HG02623 (cell line): ENCODE data around the gene SESN1.
"Not testable (repeated sequence)": the region's sequence is repeated elsewhere in the genome, so short reads cannot be mapped to it uniquely, and the experiment has no call there.

Experiments
- ATAC-seq: cut with Tn5 transposase; IDR thresholded peaks from one replicate; pipeline ENCODE4 v1.9.1; 2021; ENCODE audit warnings: moderate library complexity; ENCODE audit not compliant: unreplicated experiment

Gene SESN1

DNA sequence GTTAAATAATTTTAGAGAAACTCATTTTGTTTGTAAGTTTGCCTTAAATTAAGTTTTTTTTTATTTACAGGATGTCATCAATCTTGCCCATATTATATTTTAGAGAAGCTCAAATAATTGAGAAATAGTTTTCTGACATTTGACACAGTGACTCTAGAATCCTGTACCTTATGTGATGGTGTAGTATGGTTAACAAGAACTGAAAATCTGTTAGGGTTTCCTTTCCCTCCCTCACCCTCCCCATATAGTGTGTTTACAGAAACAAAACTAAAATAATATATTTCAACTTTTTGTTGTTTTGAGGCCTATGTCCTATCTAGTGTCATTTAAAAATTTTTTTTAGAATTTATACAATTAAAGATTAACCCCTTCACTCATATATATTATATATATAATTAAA lies 91.8 kb downstream of the SESN1 start:
- no peak for ATAC-seq

- ATAC-seq, result no peak
These were observed 92.5 kb downstream of the SESN1 start for GRCh38 chr6:109002051-109002697.

DNA sequence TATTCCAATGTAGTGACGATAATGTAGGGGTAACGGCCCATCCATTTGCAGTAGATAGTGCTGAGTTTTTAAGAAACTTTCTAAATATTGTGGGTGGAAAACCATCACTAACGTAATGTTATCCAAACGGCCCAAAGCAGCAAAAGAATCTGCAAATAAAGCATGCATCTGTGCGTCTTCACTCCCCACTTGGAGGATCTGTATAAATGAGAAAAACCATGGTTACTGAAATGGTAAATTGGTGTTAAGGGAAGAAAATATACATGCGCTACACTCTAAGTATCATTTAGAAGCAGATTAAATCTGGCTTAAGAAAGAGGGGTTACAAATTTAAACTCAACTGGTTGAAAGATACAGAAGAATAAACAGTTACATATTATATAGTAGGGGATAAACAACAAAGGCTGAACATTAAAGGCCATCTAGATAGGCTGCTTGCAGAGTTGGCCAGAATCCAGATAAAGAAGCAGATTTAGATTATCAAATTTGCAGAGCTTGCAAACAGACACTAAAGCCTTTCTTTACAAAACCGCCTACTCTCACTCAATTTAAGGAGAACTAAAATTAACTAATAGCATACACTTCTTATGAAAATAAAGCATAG lies 93.3 kb downstream of the SESN1 start:
- ATAC-seq, result no peak

- no peak for ATAC-seq
These were observed 94.4 kb downstream of the SESN1 start for GRCh38 chr6:109000289-109000688.

DNA sequence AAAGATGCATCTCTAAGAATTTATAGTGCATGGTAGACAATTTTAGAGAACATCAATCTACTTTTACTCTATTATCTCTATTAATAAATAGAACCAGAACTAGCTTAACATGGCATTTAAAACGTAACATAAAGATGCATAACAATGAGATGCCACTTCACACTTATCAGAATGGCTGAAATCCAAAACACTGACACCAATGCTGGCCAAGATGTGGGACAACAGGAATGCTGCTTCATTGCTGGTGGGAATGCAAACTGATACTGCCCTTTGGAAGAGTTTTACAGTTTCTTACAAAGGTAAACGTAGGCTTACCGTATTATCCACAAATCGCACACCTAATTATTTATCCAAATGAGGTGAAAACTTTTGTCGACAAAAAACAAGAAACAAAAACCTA lies 95.2 kb downstream of the SESN1 start:
- ATAC-seq, result no peak

DNA sequence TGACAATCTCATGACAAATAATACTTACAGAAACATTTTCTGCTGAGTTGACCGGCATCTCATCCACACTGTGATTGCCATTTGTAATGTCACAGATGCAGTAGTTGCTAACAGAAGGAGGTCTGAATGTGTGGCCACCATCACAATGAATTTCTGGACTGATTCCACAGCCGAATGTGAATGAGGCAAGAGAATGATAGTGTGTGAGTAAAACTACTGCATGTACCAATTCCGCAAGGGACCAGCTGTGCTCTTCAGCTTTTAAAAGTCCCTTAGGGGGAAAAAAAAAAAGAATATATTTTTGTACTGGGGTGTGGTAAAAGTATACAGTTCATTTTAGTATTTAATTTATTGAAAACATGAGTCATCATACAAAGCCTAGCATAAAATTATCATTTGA lies 96.2 kb downstream of the SESN1 start:
- no peak for ATAC-seq

- ATAC-seq, result no peak
These were observed 98.4 kb downstream of the SESN1 start for GRCh38 chr6:108996208-108996607.

- ATAC-seq, result no peak
These were observed 99.3 kb downstream of the SESN1 start for GRCh38 chr6:108995296-108995695.

DNA sequence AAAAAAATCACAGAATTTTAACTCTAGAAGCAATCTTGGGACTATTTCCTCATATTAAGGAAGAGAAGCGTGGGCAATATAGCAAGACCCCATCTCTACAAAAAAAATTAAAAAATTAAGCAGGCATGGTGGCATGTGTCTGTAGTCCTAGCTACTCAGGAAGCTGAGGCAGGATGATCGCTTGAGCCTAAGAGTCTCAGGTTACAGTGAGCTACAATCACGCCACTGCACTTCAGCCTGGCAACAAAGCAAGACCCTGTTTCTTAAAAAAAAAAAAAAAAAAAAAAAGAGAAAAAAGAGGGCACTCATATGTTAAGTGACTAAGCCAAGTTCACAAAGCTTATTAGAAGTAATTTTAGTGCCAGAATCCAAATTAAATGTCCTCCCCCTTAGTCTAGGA lies 100.8 kb downstream of the SESN1 start:
- no peak for ATAC-seq

DNA sequence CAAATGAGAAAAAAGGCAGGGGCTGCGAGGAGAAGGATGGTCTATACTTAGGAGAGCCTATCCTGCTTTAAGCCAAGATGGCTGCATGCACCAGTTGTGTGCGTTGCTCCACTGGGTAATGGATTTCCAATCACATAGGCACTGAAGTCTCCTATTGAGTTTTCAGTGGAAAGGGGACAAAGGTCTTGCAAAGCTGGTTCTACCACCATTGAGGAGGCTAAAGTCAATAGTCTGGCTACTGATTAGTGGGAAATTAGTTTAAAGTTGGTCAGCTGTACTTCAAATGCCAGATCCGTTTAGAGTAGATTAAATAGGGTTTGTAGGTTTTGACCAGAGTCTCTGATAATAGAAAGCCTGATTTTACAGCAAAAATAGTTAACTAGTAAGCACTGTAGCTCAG lies 104.9 kb downstream of the SESN1 start:
- ATAC-seq, result no peak

GRCh38 chr6:108988765-108989164 lies 105.9 kb downstream of the SESN1 start:
- no peak for ATAC-seq

GRCh38 chr6:108988296-108988695 lies 106.3 kb downstream of the SESN1 start:
- no peak for ATAC-seq

DNA sequence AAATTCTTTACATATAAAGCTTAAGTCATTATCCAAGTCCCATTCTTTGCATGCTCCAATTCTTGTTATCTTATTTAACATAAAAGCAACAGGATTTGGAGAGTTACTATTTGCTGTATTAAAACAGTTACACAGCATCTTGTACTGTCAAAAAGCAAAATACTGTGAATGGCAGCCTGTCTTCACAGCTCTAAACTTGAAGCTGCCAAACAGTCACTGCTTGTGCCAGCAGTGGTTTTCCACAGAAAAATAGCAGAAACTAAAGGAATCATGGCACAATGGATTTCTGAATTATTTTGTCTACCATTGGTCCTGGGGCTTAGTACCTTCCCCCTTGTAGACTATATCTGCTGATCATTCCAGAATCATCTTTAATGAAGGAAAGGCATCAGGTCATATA lies 107.5 kb downstream of the SESN1 start:
- no peak for ATAC-seq

DNA sequence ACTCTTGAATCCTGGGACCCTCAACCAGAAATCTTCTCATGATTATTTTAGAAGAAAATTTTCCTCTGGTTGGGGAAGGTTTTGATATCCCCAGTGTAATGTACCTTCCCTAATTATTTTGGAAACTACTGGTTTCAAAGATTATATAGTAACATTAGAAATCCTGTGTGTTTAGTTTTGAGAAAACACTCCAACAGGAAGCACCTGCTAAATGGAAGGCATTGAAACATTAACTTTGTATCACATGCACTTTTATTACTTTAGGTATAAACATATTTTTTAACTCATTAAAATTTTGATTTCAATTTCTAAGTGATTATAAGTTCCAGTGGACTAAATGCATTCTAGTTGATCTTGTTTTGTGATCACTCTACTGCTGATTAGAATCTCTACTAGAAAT lies 109.3 kb downstream of the SESN1 start:
- no peak for ATAC-seq

DNA sequence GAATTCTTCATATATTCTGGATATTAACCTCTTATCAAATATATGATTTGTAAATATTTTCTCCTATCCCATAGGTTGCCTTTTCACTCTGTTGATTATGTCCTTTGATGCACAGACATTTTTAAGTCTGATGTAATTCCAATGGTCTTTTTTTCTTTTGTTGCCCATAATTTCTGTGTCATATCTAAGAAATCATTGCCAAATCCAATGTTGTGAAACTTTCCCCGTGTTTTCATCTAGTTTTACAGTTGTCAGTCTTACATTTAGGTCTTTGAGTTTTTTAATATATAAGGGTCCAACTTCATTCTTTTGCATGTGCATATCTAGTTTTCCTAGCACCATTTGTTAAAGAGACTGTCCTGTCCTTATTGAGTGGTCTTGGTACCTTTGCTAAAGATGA lies 111.5 kb downstream of the SESN1 start:
- no peak for ATAC-seq

DNA sequence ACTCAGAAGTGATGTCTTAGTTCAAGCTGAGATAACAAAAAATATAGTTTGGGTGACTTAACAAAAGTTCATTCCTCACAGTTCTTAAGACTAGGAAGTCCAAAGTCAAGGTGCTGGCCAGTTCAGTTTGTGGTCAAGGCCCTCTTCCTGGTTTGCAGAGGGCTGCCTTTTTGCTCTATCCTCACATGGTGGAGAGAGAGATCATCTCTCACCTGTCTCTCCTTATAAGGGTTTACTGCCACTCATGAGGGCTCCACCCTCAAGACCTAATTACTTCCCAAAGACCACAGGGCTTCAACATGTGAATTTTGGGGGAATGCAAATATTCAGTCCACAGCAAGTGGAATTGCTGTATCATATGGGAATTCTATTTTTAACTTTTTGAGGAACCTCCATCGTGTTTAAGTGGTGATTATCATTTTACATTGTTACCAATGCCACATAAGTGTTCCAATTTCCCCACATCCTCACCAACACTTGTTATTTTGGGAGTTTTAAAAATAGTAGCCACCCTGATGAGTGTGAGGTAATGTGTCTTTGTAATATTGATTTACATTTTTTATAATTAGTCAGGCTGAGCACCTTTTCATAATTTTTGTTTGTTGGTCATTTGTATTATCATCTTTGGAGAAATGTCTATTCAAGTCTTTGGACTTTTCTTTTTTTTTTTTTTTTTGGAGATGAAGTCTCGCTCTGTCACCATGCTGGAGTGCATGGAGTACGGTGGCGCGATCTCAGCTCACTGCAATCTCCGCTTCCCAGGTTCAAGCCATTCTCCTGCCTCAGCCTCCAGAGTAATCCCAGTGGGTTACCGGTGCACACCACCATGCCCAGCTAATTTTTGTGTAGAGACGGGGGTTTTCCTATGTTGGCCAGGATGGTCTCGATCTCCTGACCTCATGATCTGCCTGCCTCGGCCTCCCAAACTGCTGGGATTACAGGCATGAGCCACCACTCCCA lies 112.2 kb downstream of the SESN1 start:
- ATAC-seq, result no peak

DNA sequence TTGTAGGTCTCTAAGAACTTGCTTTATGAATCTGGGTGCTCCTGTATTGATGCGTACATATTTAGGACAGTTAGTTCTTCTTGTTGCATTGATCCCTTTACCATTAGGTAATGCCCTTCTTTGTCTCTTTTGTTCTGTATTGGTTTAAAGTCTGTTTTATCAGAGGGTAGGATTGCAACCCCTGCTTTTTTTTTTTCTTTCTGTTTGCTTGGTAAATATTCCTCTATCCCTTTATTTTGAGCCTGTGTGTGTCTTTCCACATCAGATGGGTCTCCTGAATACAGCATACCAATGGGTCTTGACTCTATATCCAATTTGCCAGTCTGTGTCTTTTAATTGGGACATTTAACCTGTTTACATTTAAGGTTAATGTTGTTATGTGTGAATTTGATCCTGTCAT lies 116.0 kb downstream of the SESN1 start:
- not testable (repeated sequence) for ATAC-seq

GRCh38 chr6:108974201-108974600 lies 120.4 kb downstream of the SESN1 start:
- no peak for ATAC-seq

DNA sequence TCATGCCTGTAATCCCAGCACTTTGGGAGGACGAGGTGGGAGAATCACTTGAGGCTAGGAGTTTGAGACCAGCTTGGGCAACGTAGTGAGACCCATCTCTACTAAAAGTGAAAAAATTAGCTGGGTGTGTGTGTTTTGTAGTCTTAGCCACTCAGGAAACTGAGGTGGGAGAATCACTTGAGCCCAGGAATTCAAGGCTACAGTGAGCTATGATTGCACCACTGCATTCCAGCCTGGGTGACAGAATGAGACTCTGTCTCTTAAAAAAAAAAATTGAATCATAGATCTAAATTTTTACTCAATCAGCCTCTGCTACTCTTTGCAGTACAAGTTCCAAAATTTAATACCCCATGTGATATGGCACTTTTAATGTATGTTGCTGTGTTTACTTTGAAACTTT lies 124.9 kb downstream of the SESN1 start:
- ATAC-seq, result no peak

GRCh38 chr6:108968325-108969316 lies 126.0 kb downstream of the SESN1 start:
- no peak for ATAC-seq
